Subcutaneous adipose tissue (tissue), 4 donors: ENCODE data around the gene PRPS2. TPM values are rescaled to one million over a fixed set of nuclear protein-coding genes. Genes with fewer than 3 reads are reported as not detected.

Source experiments
- total RNA-seq, 4 donors: library from RNA; depleted of rRNA; stranded (reverse); fragments of >200 nt; gene quantifications; one replicate each; pipeline ENCODE4 v1.1.0, GENCODE V29; 2016
- TF ChIP-seq, protein P1 (sequence below): fragments of 450-650 bp; IDR thresholded peaks from one replicate; pipeline ENCODE4 v1.5.1; 2016; ENCODE audit warnings: low read depth, mild to moderate bottlenecking, control low read depth, antibody characterized with exemption, moderate library complexity

PRPS2 gene
- total RNA-seq, 4 donors from 2014 or later: 17.8 to 56.6 (median 25.5) TPM

DNA sequence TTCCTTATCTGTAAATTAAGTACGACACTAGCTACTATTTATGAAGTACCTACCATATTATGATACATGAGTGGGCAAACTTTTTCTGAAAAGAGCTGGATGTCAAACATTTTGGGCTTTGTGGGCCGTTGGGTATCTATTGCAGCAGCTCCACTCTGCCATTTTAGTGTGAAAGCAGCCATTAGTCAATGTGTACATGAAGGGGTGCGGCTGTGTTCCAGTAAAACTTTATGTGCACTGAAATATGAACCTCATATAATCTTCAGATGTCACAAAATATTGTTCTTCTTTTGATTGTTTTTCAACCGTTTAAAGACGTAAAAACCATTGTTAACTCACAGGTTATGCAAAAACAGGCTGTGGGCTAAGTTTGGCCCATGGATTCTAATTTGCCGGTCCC is 14.1 kb downstream of the PRPS2 start:
- TF ChIP-seq, protein P1, sequence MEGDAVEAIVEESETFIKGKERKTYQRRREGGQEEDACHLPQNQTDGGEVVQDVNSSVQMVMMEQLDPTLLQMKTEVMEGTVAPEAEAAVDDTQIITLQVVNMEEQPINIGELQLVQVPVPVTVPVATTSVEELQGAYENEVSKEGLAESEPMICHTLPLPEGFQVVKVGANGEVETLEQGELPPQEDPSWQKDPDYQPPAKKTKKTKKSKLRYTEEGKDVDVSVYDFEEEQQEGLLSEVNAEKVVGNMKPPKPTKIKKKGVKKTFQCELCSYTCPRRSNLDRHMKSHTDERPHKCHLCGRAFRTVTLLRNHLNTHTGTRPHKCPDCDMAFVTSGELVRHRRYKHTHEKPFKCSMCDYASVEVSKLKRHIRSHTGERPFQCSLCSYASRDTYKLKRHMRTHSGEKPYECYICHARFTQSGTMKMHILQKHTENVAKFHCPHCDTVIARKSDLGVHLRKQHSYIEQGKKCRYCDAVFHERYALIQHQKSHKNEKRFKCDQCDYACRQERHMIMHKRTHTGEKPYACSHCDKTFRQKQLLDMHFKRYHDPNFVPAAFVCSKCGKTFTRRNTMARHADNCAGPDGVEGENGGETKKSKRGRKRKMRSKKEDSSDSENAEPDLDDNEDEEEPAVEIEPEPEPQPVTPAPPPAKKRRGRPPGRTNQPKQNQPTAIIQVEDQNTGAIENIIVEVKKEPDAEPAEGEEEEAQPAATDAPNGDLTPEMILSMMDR: no peak

DNA sequence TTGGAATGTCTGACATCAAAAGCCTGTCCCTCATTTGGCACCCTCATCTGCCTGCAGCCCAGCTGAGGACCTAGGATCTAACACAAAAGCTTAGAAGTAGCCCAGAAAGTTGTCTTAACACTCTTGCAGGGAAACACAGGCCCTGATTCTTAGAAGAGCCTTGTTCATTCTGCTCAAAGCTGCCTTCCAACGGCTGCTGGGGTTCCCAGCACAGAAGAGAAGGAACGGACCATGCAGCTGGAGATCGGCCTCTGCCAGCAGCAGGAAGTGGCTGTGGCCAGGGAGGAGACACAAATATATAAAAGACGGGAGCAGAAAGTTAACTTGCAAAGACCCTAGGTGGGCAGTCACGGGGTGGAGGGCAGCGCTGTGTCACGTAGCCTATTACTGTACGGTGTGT is 20.4 kb downstream of the PRPS2 start:
- TF ChIP-seq, protein P1: no peak

DNA sequence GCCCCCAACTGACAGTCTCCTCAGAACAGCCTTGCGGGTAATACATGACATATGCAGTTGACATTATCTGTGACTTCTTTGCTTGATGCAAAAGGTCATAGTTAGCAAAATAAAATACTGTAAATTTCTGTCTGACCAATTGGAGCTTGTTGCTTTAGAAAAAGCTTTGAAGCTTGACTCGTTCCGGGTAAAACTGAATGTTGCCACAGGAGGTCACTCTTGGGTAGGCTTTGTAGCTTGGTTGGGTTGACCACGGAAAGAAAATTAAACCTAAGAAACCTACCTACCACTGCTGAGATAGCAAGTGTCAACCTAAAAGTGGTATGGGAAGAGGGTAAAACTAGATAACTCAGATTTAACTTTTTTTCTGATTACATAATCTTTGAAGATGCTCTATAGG is 23.2 kb downstream of the PRPS2 start:
- TF ChIP-seq, protein P1: no peak

DNA sequence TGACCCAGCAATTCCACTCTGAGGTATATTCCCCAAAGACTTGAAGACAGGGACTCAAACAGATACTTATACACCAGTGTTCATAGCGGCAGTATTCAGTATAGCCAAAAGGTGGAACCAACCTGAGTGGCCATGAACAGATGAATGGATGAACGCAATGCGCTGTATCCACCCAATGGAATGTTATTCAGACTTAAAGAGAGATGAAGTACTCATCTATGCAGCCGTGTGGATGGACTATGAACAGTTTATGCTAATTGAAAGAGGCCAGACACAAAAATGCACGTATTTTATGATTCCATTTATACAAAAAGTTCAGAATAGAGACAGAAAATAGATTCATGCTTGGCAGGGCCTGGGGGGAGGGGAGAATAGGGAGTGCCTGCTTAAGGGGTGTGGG is 26.3 kb downstream of the PRPS2 start:
- TF ChIP-seq, protein P1: no peak

DNA sequence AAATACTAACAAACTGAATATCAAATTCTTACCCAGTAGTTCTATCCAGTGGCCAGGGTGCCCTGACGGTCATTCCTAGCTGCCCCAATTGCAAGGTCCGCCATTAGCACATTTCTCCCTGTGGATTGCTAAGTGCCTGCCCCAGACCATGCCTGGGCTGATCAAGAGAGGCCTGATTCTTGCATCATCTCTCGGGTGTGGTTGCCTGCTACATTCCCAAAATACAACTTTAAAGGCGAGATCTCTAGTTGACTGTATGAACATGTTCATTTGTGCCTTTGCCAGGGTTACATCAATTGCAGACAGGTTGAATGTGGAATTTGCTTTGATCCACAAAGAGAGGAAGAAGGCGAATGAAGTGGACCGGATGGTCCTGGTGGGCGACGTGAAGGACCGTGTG is 28.0 kb downstream of the PRPS2 start:
- TF ChIP-seq, protein P1: no peak

DNA sequence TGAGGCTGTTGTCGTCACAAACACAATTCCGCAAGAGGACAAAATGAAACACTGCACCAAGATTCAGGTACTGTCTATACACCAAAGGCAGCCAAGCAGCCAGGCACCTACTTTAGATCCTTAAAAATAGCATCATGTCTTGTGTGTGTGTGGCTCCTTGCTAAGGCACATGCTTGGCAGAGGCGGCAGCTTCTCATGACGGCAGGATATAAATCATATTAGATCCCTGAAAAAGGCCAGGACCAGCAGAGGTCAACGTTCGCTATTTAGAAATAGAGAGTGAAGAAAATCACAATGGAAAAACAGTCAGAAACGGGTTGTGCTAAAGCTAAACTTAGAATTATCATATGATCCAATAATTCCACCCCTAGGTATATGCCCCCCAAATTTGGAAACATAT is 29.5 kb downstream of the PRPS2 start:
- TF ChIP-seq, protein P1: no peak

DNA sequence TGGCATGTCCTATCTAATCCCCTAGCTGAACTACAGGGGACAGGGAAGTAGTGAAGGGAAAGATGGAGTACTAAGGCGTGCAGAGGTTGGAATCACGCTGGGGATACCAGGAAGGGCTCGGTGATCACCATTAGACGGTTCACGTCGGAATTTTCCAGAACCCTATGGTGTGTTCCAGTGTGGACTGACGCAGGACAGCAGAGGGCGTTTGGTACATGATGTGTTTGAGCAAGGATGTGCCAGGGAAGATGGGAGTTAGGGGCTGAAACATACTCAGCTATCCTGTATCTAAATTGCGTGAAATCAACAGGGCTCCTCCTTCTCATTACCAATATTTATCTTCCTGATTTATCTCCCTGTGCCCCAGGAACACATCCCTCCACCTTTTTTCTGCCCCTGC is 33.7 kb downstream of the PRPS2 start:
- TF ChIP-seq, protein P1: no peak

DNA sequence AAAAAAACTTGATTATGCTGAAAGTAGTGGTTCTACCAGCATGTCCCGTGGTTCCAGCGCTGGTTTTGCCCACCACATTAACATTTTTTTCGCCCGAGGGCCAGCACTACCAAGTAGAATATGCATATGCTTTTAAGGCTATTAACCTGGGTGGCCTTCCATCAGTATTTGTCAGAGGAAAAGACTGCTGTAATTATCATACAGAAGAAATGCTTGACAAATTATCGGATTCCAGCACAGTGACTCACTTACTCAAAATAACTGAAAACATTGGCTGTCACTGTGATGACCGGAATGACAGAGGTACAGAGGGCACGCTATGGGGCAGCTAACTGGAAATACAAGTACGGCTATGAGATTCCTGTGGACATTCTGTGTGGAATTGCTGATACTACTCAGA is 34.6 kb downstream of the PRPS2 start:
- TF ChIP-seq, protein P1: no peak
